HEK293 (cell line): Measurements from ENCODE around the gene ITGA11.

Experiments used
- CTCF ChIA-PET: fragments of 350-600 bp; formaldehyde crosslinking; extraction: SDS; loops from one replicate; lab custom pipeline; 2021; ENCODE audit warnings: antibody characterized with exemption; lab: Yijun Ruan, JAX
- POLR2A ChIA-PET: fragments of 300-600 bp; formaldehyde crosslinking; extraction: SDS; loops from one replicate; lab custom pipeline; 2020; ENCODE audit warnings: antibody characterized with exemption, inconsistent platforms; lab: Yijun Ruan, JAX
- H3K27ac ChIP-seq: fragments of 200-500 bp; sonication (Bioruptor generic); 2 replicates; pipeline ENCODE4 v1.5.1; 2014; ENCODE audit warnings: low read depth, low read length, control low read depth, inconsistent platforms; ENCODE audit errors: extremely low read depth
- H3K36me3 ChIP-seq, 2 experiments: fragments of 200-500 bp in 1 of 2; sonication (Bioruptor generic) in 1 of 2; 1 replicate in 1 of 2; 2 replicates in 1 of 2; pipeline ENCODE4 v1.5.1; 2014 to 2017; ENCODE audit warnings: inconsistent platforms in 2 of 2, low read length in 2 of 2; ENCODE audit not compliant: control insufficient read depth in 2 of 2, insufficient read depth in 1 of 2
- H3K4me1 ChIP-seq: fragments of 200-500 bp; sonication (Bioruptor generic); 2 replicates; pipeline ENCODE4 v1.5.1; 2014; ENCODE audit warnings: mild to moderate bottlenecking, low read length, inconsistent platforms; ENCODE audit not compliant: control insufficient read depth, insufficient read depth
- H3K4me3 ChIP-seq: 2 replicates; pipeline ENCODE4 v1.5.1; 2011; ENCODE audit warnings: low read depth, mild to moderate bottlenecking, control low read depth, low read length, moderate library complexity
- H3K9me3 ChIP-seq: fragments of 200-500 bp; sonication (Bioruptor generic); 2 replicates; pipeline ENCODE4 v1.5.1; 2014; ENCODE audit warnings: low read depth, low read length, inconsistent platforms; ENCODE audit not compliant: control insufficient read depth, insufficient read depth
- CTCF ChIP-seq: fragments of 450-650 bp; formaldehyde crosslinking; IDR thresholded peaks from 2 replicates; pipeline ENCODE4 v1.5.1; 2016; ENCODE audit warnings: missing biosample characterization, missing genetic modification characterization
- GFI1B ChIP-seq: fragments of 450-650 bp; formaldehyde crosslinking; IDR thresholded peaks from 2 replicates; pipeline ENCODE4 v1.5.1; 2016; ENCODE audit warnings: missing biosample characterization, missing genetic modification characterization
- GLI4 ChIP-seq: fragments of 450-650 bp; formaldehyde crosslinking; IDR thresholded peaks from 2 replicates; pipeline ENCODE4 v1.5.1; 2016; ENCODE audit warnings: missing biosample characterization, missing genetic modification characterization
- PBX3 ChIP-seq: sonication (generic); formaldehyde crosslinking; IDR thresholded peaks from 2 replicates; pipeline ENCODE4 v1.8.1; 2022; ENCODE audit warnings: mild to moderate bottlenecking, moderate library complexity, missing genetic modification reagents
- PRDM1 ChIP-seq: fragments of 450-650 bp; formaldehyde crosslinking; IDR thresholded peaks from 2 replicates; pipeline ENCODE4; 2016; ENCODE audit warnings: missing biosample characterization, missing genetic modification characterization
- YY1 ChIP-seq: fragments of 450-650 bp; formaldehyde crosslinking; IDR thresholded peaks from 2 replicates; pipeline ENCODE4 v1.5.1; 2018; ENCODE audit warnings: missing biosample characterization, missing genetic modification characterization
- ZBTB7A ChIP-seq: fragments of 450-650 bp; formaldehyde crosslinking; IDR thresholded peaks from 2 replicates; pipeline ENCODE4 v1.5.1; 2016; ENCODE audit warnings: low read depth, missing biosample characterization, missing genetic modification characterization
- ZFP69B ChIP-seq: fragments of 450-650 bp; formaldehyde crosslinking; IDR thresholded peaks from 2 replicates; pipeline ENCODE4 v1.5.1; 2016; ENCODE audit warnings: missing biosample characterization, missing genetic modification characterization
- ZNF2 ChIP-seq: fragments of 450-650 bp; formaldehyde crosslinking; IDR thresholded peaks from 2 replicates; pipeline ENCODE4 v1.5.1; 2016; ENCODE audit warnings: missing biosample characterization, missing genetic modification characterization
- ZNF280C ChIP-seq: fragments of 450-650 bp; formaldehyde crosslinking; IDR thresholded peaks from 2 replicates; pipeline ENCODE4 v1.5.1; 2016; ENCODE audit warnings: missing biosample characterization, missing genetic modification characterization
- ZNF311 ChIP-seq: fragments of 450-650 bp; formaldehyde crosslinking; IDR thresholded peaks from 2 replicates; pipeline ENCODE4 v1.5.1; 2017; ENCODE audit warnings: missing biosample characterization, missing genetic modification characterization, borderline replicate concordance
- ZNF335 ChIP-seq: fragments of 450-650 bp; formaldehyde crosslinking; conservative IDR thresholded peaks from 2 replicates; pipeline ENCODE4 v1.5.1; 2016; ENCODE audit warnings: missing biosample characterization, missing genetic modification characterization
- ZNF362 ChIP-seq: fragments of 450-650 bp; formaldehyde crosslinking; IDR thresholded peaks from 2 replicates; pipeline ENCODE4 v1.5.1; 2016; ENCODE audit warnings: missing biosample characterization, missing genetic modification characterization
- ZNF416 ChIP-seq: fragments of 450-650 bp; formaldehyde crosslinking; IDR thresholded peaks from 2 replicates; pipeline ENCODE4 v1.5.1; 2016; ENCODE audit warnings: missing biosample characterization, missing genetic modification characterization
- ZNF433 ChIP-seq: fragments of 450-650 bp; formaldehyde crosslinking; IDR thresholded peaks from 2 replicates; pipeline ENCODE4 v1.5.1; 2016; ENCODE audit warnings: missing biosample characterization, missing genetic modification characterization, low read depth
- ZNF518A ChIP-seq: fragments of 450-650 bp; formaldehyde crosslinking; conservative IDR thresholded peaks from 2 replicates; pipeline ENCODE4 v1.5.1; 2016; ENCODE audit warnings: low read depth, missing biosample characterization, missing genetic modification characterization
- ZNF600 ChIP-seq: fragments of 450-650 bp; formaldehyde crosslinking; IDR thresholded peaks from 2 replicates; pipeline ENCODE4 v1.5.1; 2016; ENCODE audit warnings: missing biosample characterization, missing genetic modification characterization
- ZNF645 ChIP-seq: fragments of 450-650 bp; formaldehyde crosslinking; IDR thresholded peaks from 2 replicates; pipeline ENCODE4; 2016; ENCODE audit warnings: missing biosample characterization, missing genetic modification characterization
- ZNF747 ChIP-seq: fragments of 450-650 bp; formaldehyde crosslinking; IDR thresholded peaks from 2 replicates; pipeline ENCODE4 v1.5.1; 2016; ENCODE audit warnings: missing biosample characterization, missing genetic modification characterization
- ZNF785 ChIP-seq: fragments of 450-650 bp; formaldehyde crosslinking; IDR thresholded peaks from 2 replicates; pipeline ENCODE4 v1.5.1; 2016; ENCODE audit warnings: missing biosample characterization, missing genetic modification characterization

The ITGA11 gene

GRCh38 chr15:68373028-68373427, 58.9 kb downstream of the ITGA11 start (continued):
- TF ChIP-seq PBX3 (CRISPR knock-in tag) (no peak), ZNF645 (tag by site-specific recombination) (no peak), ZNF335 (tag by site-specific recombination) (no peak), ZNF600 (no peak), ZNF433 (tag by site-specific recombination) (no peak), ZNF2 (tag by site-specific recombination) (no peak), YY1 (tag by site-specific recombination) (no peak), ZFP69B (no peak), ZNF518A (no peak), ZNF747 (tag by site-specific recombination) (no peak), ZNF785 (tag by site-specific recombination) (no peak), GFI1B (no peak), GLI4 (no peak)
- TF ChIP-seq, all 188 proteins: peak for 0

- Histone ChIP-seq H3K4me1 (no peaks in the 10 kb centered on the region), H3K9me3 (no peaks in the 10 kb centered on the region), H3K27ac (no peak overlapping the region), H3K36me3 (no peaks in the 10 kb centered on the region), H3K4me3 (no peak overlapping the region)
- CTCF ChIA-PET = interaction anchor here (1.3 to 2.1 kb wide), 3 partner anchors 9 to 178 kb away, joined by 3 to 4 read pairs (median 4); no protein-coding TSS in a partner anchor
- POLR2A ChIA-PET = no interaction called here
- TF ChIP-seq ZNF311 (tag by site-specific recombination) (no peak), ZNF433 (tag by site-specific recombination) (no peak), CTCF (tag by site-specific recombination) (peak; percentile 56)
Observed at GRCh38 chr15:68372291-68372811, 59.6 kb downstream of the ITGA11 start.

- Histone ChIP-seq H3K4me3 (no peak overlapping the region), H3K36me3 (no peaks in the 10 kb centered on the region), H3K27ac (no peak overlapping the region), H3K9me3 (no peaks in the 10 kb centered on the region), H3K4me1 (no peaks in the 10 kb centered on the region)
- ChIA-PET CTCF (interaction anchor here (2.1 kb wide), 1 partner anchor 18 kb away, joined by 4 read pairs; no protein-coding TSS in a partner anchor), POLR2A (no interaction called here)
- no peak for TF ChIP-seq ZNF416
- TF ChIP-seq ZNF280C (tag by site-specific recombination) = no peak
- TF ChIP-seq ZNF335 (tag by site-specific recombination) = no peak
- TF ChIP-seq ZNF362 = no peak
- TF ChIP-seq ZBTB7A (tag by site-specific recombination) = no peak
- TF ChIP-seq PRDM1 = no peak
Observed at GRCh38 chr15:68371851-68372250, 60.1 kb downstream of the ITGA11 start.
